Stomach (tissue), 4 donors: ENCODE results near the gene MMEL1.

Source experiments
- EP300 ChIP-seq: sonication (generic); formaldehyde crosslinking; IDR thresholded peaks from one replicate; pipeline ENCODE4 v1.6.1; 2017; ENCODE audit warnings: antibody characterized with exemption
- POLR2A ChIP-seq, 4 donors: fragments of 450-650 bp; IDR thresholded peaks; one replicate each; pipeline ENCODE4 v1.6.1; 2016; ENCODE audit warnings: antibody characterized with exemption in 4 of 4, control low read depth in 2 of 4, mild to moderate bottlenecking in 1 of 4, moderate library complexity in 1 of 4
- POLR2AphosphoS5 ChIP-seq, 3 donors: sonication (generic); formaldehyde crosslinking; IDR thresholded peaks; one replicate each; pipeline ENCODE4 v1.6.1; 2016; ENCODE audit warnings: antibody characterized with exemption in 3 of 3
- TF ChIP-seq, protein P1 (sequence below), 7 experiments: fragments of 450-650 bp in 4 of 7; fragments of 200-600 bp in 3 of 7; sonication (generic) in 3 of 7; IDR thresholded peaks; one replicate each; pipeline ENCODE4 v1.5.1; 2016 to 2019; ENCODE audit warnings: antibody characterized with exemption in 7 of 7, control low read depth in 2 of 7, mild to moderate bottlenecking in 1 of 7

DNA sequence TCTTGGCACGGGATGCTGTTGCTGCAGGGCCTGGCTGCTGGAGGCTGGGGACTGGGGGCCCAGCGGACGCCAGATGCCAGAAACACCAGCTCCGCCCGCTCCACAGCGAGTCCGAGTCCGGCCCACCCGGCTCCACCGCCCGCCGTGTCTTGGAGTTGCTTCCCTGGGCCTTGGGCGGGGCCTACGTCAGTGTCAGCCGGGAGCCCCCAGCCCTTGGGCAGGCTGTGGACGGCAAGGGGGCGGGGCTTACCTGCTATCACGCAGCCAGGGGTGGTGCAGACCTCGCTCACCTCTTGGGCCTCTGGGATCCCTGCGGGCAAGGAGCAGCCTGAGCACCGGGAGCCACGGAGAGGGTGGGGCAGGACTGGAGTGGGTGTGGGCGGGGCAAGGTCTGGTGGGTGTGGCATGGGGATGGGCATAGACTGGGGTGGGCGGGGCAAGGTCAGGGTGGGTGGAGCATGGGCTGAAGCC, 21.8 kb downstream of the MMEL1 start:
- TF ChIP-seq, protein P1, sequence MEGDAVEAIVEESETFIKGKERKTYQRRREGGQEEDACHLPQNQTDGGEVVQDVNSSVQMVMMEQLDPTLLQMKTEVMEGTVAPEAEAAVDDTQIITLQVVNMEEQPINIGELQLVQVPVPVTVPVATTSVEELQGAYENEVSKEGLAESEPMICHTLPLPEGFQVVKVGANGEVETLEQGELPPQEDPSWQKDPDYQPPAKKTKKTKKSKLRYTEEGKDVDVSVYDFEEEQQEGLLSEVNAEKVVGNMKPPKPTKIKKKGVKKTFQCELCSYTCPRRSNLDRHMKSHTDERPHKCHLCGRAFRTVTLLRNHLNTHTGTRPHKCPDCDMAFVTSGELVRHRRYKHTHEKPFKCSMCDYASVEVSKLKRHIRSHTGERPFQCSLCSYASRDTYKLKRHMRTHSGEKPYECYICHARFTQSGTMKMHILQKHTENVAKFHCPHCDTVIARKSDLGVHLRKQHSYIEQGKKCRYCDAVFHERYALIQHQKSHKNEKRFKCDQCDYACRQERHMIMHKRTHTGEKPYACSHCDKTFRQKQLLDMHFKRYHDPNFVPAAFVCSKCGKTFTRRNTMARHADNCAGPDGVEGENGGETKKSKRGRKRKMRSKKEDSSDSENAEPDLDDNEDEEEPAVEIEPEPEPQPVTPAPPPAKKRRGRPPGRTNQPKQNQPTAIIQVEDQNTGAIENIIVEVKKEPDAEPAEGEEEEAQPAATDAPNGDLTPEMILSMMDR (IDR thresholded peaks at IDR 0.05) = no peak
- TF ChIP-seq POLR2A (IDR thresholded peaks at IDR 0.05) (no peak), POLR2AphosphoS5 (IDR thresholded peaks at IDR 0.05) (no peak), EP300 (no peak)
